Measurements from ENCODE around the gene ATP2C2. TPM values are rescaled to one million over a fixed set of nuclear protein-coding genes. Genes with fewer than 3 reads are reported as not detected.
"Not testable (repeated sequence)": the region's sequence is repeated elsewhere in the genome, so short reads cannot be mapped to it uniquely, and the experiment has no call there.

The ATP2C2 gene
- total RNA-seq, 1 donor from 2014 or later = not detected

GRCh38 chr16:84418056-84418849 lies 49.9 kb downstream of the ATP2C2 start:
- DNase-seq (ENCODE audit: low read depth) = no peak

- no peak for DNase-seq (ENCODE audit: low read depth)
Observed at GRCh38 chr16:84419730-84420129, 51.4 kb downstream of the ATP2C2 start.

- DNase-seq (ENCODE audit: low read depth) = not testable (repeated sequence)
Observed at GRCh38 chr16:84420556-84420955, 52.2 kb downstream of the ATP2C2 start.

- no peak for DNase-seq (ENCODE audit: low read depth)
Observed at GRCh38 chr16:84421081-84421937, 53.0 kb downstream of the ATP2C2 start.

- DNase-seq (ENCODE audit: low read depth) = no peak
Observed at GRCh38 chr16:84421938-84422220, 53.5 kb downstream of the ATP2C2 start.

GRCh38 chr16:84423416-84423837 lies 55.1 kb downstream of the ATP2C2 start:
- peak; percentile 54 for DNase-seq (ENCODE audit: low read depth)

- DNase-seq (ENCODE audit: low read depth) = no peak
Observed at GRCh38 chr16:84425696-84426095, 57.4 kb downstream of the ATP2C2 start.

GRCh38 chr16:84426804-84427203 lies 58.5 kb downstream of the ATP2C2 start:
- no peak for DNase-seq (ENCODE audit: low read depth)

GRCh38 chr16:84427553-84427952 lies 59.2 kb downstream of the ATP2C2 start:
- DNase-seq (ENCODE audit: low read depth) = no peak

GRCh38 chr16:84430860-84431259 lies 62.5 kb downstream of the ATP2C2 start:
- DNase-seq (ENCODE audit: low read depth) = no peak

GRCh38 chr16:84434800-84435199 lies 66.5 kb downstream of the ATP2C2 start:
- DNase-seq (ENCODE audit: low read depth) = no peak

- no peak for DNase-seq (ENCODE audit: low read depth)
Observed at GRCh38 chr16:84436196-84436595, 67.9 kb downstream of the ATP2C2 start.

- no peak for DNase-seq (ENCODE audit: low read depth)
Observed at GRCh38 chr16:84438971-84439696, 70.8 kb downstream of the ATP2C2 start.

GRCh38 chr16:84442416-84443145 lies 74.2 kb downstream of the ATP2C2 start:
- no peak for DNase-seq (ENCODE audit: low read depth)

GRCh38 chr16:84443166-84443802 lies 74.9 kb downstream of the ATP2C2 start:
- peak; percentile 7 for DNase-seq (ENCODE audit: low read depth)

- DNase-seq (ENCODE audit: low read depth) = no peak
Observed at GRCh38 chr16:84444476-84444875, 76.1 kb downstream of the ATP2C2 start.

- DNase-seq (ENCODE audit: low read depth) = no peak
Observed at GRCh38 chr16:84446084-84446483, 77.7 kb downstream of the ATP2C2 start.

GRCh38 chr16:84446596-84447392 lies 78.5 kb downstream of the ATP2C2 start:
- DNase-seq (ENCODE audit: low read depth) = no peak

- DNase-seq (ENCODE audit: low read depth) = no peak
Observed at GRCh38 chr16:84448444-84448843, 80.1 kb downstream of the ATP2C2 start.

Data from renal cortical epithelial cell (primary cell).